ENCODE data around the gene ENOX1.

Gene ENOX1

GRCh38 chr13:43785261-43785649 is 1.5 kb downstream of the ENOX1 start:
- no peak for DNase-seq

- DNase-seq: no peak
Measured at GRCh38 chr13:43784496-43784895, 2.3 kb downstream of the ENOX1 start.

GRCh38 chr13:43783820-43784219 is 3.0 kb downstream of the ENOX1 start:
- DNase-seq: peak; percentile 2

GRCh38 chr13:43782686-43783085 is 4.1 kb downstream of the ENOX1 start:
- DNase-seq: no peak

- no peak for DNase-seq
Measured at GRCh38 chr13:43780666-43781065, 6.1 kb downstream of the ENOX1 start.

GRCh38 chr13:43776501-43777079 is 10.2 kb downstream of the ENOX1 start:
- no peak for DNase-seq

- no peak for DNase-seq
Measured at GRCh38 chr13:43776006-43776405, 10.8 kb downstream of the ENOX1 start.

GRCh38 chr13:43773602-43774001 is 13.2 kb downstream of the ENOX1 start:
- no peak for DNase-seq

- DNase-seq: no peak
Measured at GRCh38 chr13:43770871-43771270, 15.9 kb downstream of the ENOX1 start.

GRCh38 chr13:43769529-43769928 is 17.2 kb downstream of the ENOX1 start:
- DNase-seq: no peak

- DNase-seq: no peak
Measured at GRCh38 chr13:43767341-43767931, 19.3 kb downstream of the ENOX1 start.

GRCh38 chr13:43766725-43767124 is 20.0 kb downstream of the ENOX1 start:
- DNase-seq: no peak

GRCh38 chr13:43764349-43764748 is 22.4 kb downstream of the ENOX1 start:
- no peak for DNase-seq

GRCh38 chr13:43763143-43763759 is 23.5 kb downstream of the ENOX1 start:
- no peak for DNase-seq

- no peak for DNase-seq
Measured at GRCh38 chr13:43761616-43762315, 25.0 kb downstream of the ENOX1 start.

GRCh38 chr13:43760257-43760656 is 26.5 kb downstream of the ENOX1 start:
- DNase-seq: no peak

- DNase-seq: no peak
Measured at GRCh38 chr13:43758834-43759233, 27.9 kb downstream of the ENOX1 start.

GRCh38 chr13:43757266-43757665 is 29.5 kb downstream of the ENOX1 start:
- DNase-seq: no peak

GRCh38 chr13:43755844-43756243 is 30.9 kb downstream of the ENOX1 start:
- no peak for DNase-seq

GRCh38 chr13:43751624-43752023 is 35.1 kb downstream of the ENOX1 start:
- DNase-seq: no peak

GRCh38 chr13:43749503-43749902 is 37.3 kb downstream of the ENOX1 start:
- DNase-seq: no peak

- DNase-seq: no peak
Measured at GRCh38 chr13:43744261-43745031, 42.3 kb downstream of the ENOX1 start.

GRCh38 chr13:43742911-43743310 is 43.9 kb downstream of the ENOX1 start:
- no peak for DNase-seq

All from hematopoietic multipotent progenitor cell treated with erythropoietin and hydrocortisone succinate and interleukin-3 and kit ligand, for 8 days (in vitro differentiated cells).